Astrocyte (in vitro differentiated cells and primary cell): ENCODE results near the gene SENP1. TPM values are rescaled to one million over a fixed set of nuclear protein-coding genes. Genes with fewer than 3 reads are reported as not detected.

Experiments used
- DNase-seq: peaks from one replicate; pipeline ENCODE4 v3.0.0-alpha.2; 2010; ENCODE audit warnings: low read depth
- FAIRE-seq: peaks from 2 replicates; lab custom pipeline; 2011; peaks lifted over from hg19 to GRCh38; lab: Jason Lieb, UNC
- H2AFZ ChIP-seq: 2 replicates; pipeline ENCODE4 v1.6.0; 2012; ENCODE audit warnings: low read depth, low read length, inconsistent platforms
- H3K27ac ChIP-seq: 2 replicates; pipeline ENCODE4 v1.5.1; 2011; ENCODE audit warnings: low read depth, low read length, inconsistent platforms
- H3K27me3 ChIP-seq: 2 replicates; pipeline ENCODE4 v1.6.0; 2011; ENCODE audit warnings: low read length, inconsistent platforms; ENCODE audit not compliant: insufficient read depth
- H3K36me3 ChIP-seq: 2 replicates; pipeline ENCODE4 v1.5.1; 2011; ENCODE audit warnings: low read length, inconsistent platforms; ENCODE audit not compliant: insufficient read depth
- H3K4me1 ChIP-seq: 2 replicates; pipeline ENCODE4 v1.5.1; 2011; ENCODE audit warnings: low read length, inconsistent platforms; ENCODE audit not compliant: insufficient read depth
- H3K4me2 ChIP-seq: 2 replicates; pipeline ENCODE4 v1.6.0; 2012; ENCODE audit warnings: low read length, inconsistent platforms
- H3K4me3 ChIP-seq: 2 replicates; pipeline ENCODE4 v1.5.1; 2011; ENCODE audit warnings: low read depth, mild to moderate bottlenecking, low read length, inconsistent platforms; ENCODE audit not compliant: insufficient read depth
- H3K79me2 ChIP-seq: 2 replicates; pipeline ENCODE4 v1.6.0; 2012; ENCODE audit warnings: mild to moderate bottlenecking, low read length, inconsistent platforms; ENCODE audit not compliant: insufficient read depth
- H3K9ac ChIP-seq: 2 replicates; pipeline ENCODE4 v1.6.0; 2012; ENCODE audit warnings: mild to moderate bottlenecking, low read length, inconsistent platforms
- H3K9me3 ChIP-seq: 2 replicates; pipeline ENCODE4 v1.5.1; 2012; ENCODE audit warnings: low read depth, mild to moderate bottlenecking, low read length, inconsistent platforms; ENCODE audit not compliant: insufficient read depth
- H4K20me1 ChIP-seq: 2 replicates; pipeline ENCODE4 v1.6.0; 2012; ENCODE audit warnings: low read length, inconsistent platforms; ENCODE audit not compliant: insufficient read depth
- H3K27ac Mint-ChIP-seq: one replicate; pipeline ENCODE4 v1.8.0; 2021; ENCODE audit warnings: mild to moderate bottlenecking, mixed read lengths; ENCODE audit not compliant: unreplicated experiment
- H3K27me3 Mint-ChIP-seq: one replicate; pipeline ENCODE4 v1.8.0; 2021; ENCODE audit warnings: low read depth, mixed read lengths; ENCODE audit not compliant: unreplicated experiment
- H3K36me3 Mint-ChIP-seq: one replicate; pipeline ENCODE4 v1.8.0; 2021; ENCODE audit warnings: low read depth, mixed read lengths; ENCODE audit not compliant: unreplicated experiment
- H3K4me1 Mint-ChIP-seq: one replicate; pipeline ENCODE4 v1.8.0; 2021; ENCODE audit warnings: low read depth, mixed read lengths; ENCODE audit not compliant: unreplicated experiment
- H3K4me3 Mint-ChIP-seq: one replicate; pipeline ENCODE4 v1.8.0; 2021; ENCODE audit warnings: mild to moderate bottlenecking, moderate library complexity, mixed read lengths; ENCODE audit not compliant: unreplicated experiment
- H3K9me3 Mint-ChIP-seq: one replicate; pipeline ENCODE4 v1.8.0; 2021; ENCODE audit warnings: mild to moderate bottlenecking, mixed read lengths; ENCODE audit not compliant: unreplicated experiment
- CTCF ChIP-seq: IDR thresholded peaks from 2 replicates; pipeline ENCODE4 v1.5.1; 2011; ENCODE audit warnings: low read depth, mild to moderate bottlenecking, inconsistent platforms, low read length, moderate library complexity; ENCODE audit not compliant: insufficient read depth
- EZH2 ChIP-seq: IDR thresholded peaks from 2 replicates; pipeline ENCODE4 v1.6.1; 2012; ENCODE audit warnings: mild to moderate bottlenecking, low read length, inconsistent platforms; ENCODE audit not compliant: insufficient read depth
- total RNA-seq: library from RNA; stranded (reverse); gene quantifications from 2 replicates; pipeline ENCODE4 v1.2.1, GENCODE V29; 2021

Gene SENP1
- total RNA-seq, 1 donor from 2014 or later: 13.6 TPM

GRCh38 chr12:48045061-48045846, 60.6 kb downstream of the SENP1 start:
- TF ChIP-seq EZH2: no peak
- TF ChIP-seq CTCF: no peak
- DNase-seq (no peak), FAIRE-seq (no peak)
- Histone ChIP-seq H3K27ac (no peak overlapping the region), H3K4me2 (no peak overlapping the region), H3K9ac (no peak overlapping the region), H3K27me3 (no peaks in the 10 kb centered on the region), H3K4me1 (no peaks in the 10 kb centered on the region), H3K4me3 (no peak overlapping the region), H3K36me3 (peaks cover 23% of the 10 kb centered on the region), H3K9me3 (no peaks in the 10 kb centered on the region), H4K20me1 (no peaks in the 10 kb centered on the region), H2AFZ (no peak overlapping the region), H3K79me2 (no peaks in the 10 kb centered on the region)
- Mint-ChIP-seq H3K9me3 (no peaks in the 10 kb centered on the region), H3K4me1 (no peaks in the 10 kb centered on the region), H3K4me3 (no peak overlapping the region), H3K36me3 (peaks cover 9% of the 10 kb centered on the region), H3K27ac (no peak overlapping the region), H3K27me3 (no peaks in the 10 kb centered on the region)

- Histone ChIP-seq H4K20me1 (no peaks in the 10 kb centered on the region), H2AFZ (no peak overlapping the region), H3K4me3 (no peak overlapping the region), H3K9ac (no peak overlapping the region), H3K4me1 (no peaks in the 10 kb centered on the region), H3K27ac (no peak overlapping the region), H3K79me2 (no peaks in the 10 kb centered on the region), H3K36me3 (peaks cover 23% of the 10 kb centered on the region), H3K27me3 (no peaks in the 10 kb centered on the region), H3K4me2 (no peak overlapping the region), H3K9me3 (no peaks in the 10 kb centered on the region)
- FAIRE-seq: no peak
- no peak for DNase-seq
- Mint-ChIP-seq H3K4me3 (no peak overlapping the region), H3K4me1 (no peaks in the 10 kb centered on the region), H3K9me3 (no peaks in the 10 kb centered on the region), H3K36me3 (peaks cover 9% of the 10 kb centered on the region), H3K27ac (no peak overlapping the region), H3K27me3 (no peaks in the 10 kb centered on the region)
- TF ChIP-seq EZH2 (no peak), CTCF (no peak)
Measured at GRCh38 chr12:48044396-48044795, 61.5 kb downstream of the SENP1 start.

GRCh38 chr12:48043771-48044170, 62.1 kb downstream of the SENP1 start:
- Histone ChIP-seq H3K27ac (no peak overlapping the region), H3K9ac (no peak overlapping the region), H2AFZ (no peak overlapping the region), H4K20me1 (no peaks in the 10 kb centered on the region), H3K79me2 (no peaks in the 10 kb centered on the region), H3K36me3 (peaks cover 23% of the 10 kb centered on the region), H3K27me3 (no peaks in the 10 kb centered on the region), H3K4me2 (no peak overlapping the region), H3K4me3 (no peak overlapping the region), H3K9me3 (no peaks in the 10 kb centered on the region), H3K4me1 (no peaks in the 10 kb centered on the region)
- Mint-ChIP-seq H3K4me3 (no peak overlapping the region), H3K27ac (no peak overlapping the region), H3K27me3 (no peaks in the 10 kb centered on the region), H3K36me3 (peaks cover 9% of the 10 kb centered on the region), H3K9me3 (no peaks in the 10 kb centered on the region), H3K4me1 (no peaks in the 10 kb centered on the region)
- no peak for FAIRE-seq
- DNase-seq: no peak
- TF ChIP-seq EZH2: no peak
